Gastrocnemius medialis (tissue), 4 donors: Measurements from ENCODE around the gene ANKRD13B.

Experiments
- POLR2A ChIP-seq, 2 donors: fragments of 450-650 bp; IDR thresholded peaks; one replicate each; pipeline ENCODE4 v1.6.1; 2017; ENCODE audit warnings: antibody characterized with exemption in 2 of 2, mild to moderate bottlenecking in 2 of 2, moderate library complexity in 2 of 2
- TF ChIP-seq, protein P1 (sequence below), 5 experiments: fragments of 450-650 bp in 3 of 5; fragments of 200-600 bp in 2 of 5; sonication (generic) in 2 of 5; IDR thresholded peaks in 4 of 5; conservative IDR thresholded peaks in 1 of 5; 1 replicate in 4 of 5; 2 replicates in 1 of 5; pipeline ENCODE4 v1.5.1; 2016 to 2019; ENCODE audit warnings: antibody characterized with exemption in 5 of 5, mild to moderate bottlenecking in 3 of 5, moderate library complexity in 3 of 5

DNA sequence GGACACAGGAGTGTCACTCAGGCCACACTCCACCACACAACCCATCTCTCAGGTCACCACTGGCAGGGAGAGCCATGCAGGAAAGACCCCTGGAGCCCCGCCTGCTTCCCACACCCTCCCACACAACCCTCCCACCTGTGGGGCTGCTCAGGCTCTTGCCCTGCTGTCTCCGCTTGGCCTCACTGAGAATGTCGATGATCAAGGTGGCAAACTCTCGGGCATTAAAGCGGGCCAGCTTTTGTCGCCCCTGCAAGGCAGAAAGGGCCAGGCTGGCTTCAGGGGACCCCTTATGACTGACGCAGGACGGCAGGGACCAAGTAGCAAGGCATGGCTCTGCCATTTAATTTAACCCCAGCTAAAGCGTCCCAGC, 15.9 kb upstream of the ANKRD13B start:
- TF ChIP-seq, protein P1, sequence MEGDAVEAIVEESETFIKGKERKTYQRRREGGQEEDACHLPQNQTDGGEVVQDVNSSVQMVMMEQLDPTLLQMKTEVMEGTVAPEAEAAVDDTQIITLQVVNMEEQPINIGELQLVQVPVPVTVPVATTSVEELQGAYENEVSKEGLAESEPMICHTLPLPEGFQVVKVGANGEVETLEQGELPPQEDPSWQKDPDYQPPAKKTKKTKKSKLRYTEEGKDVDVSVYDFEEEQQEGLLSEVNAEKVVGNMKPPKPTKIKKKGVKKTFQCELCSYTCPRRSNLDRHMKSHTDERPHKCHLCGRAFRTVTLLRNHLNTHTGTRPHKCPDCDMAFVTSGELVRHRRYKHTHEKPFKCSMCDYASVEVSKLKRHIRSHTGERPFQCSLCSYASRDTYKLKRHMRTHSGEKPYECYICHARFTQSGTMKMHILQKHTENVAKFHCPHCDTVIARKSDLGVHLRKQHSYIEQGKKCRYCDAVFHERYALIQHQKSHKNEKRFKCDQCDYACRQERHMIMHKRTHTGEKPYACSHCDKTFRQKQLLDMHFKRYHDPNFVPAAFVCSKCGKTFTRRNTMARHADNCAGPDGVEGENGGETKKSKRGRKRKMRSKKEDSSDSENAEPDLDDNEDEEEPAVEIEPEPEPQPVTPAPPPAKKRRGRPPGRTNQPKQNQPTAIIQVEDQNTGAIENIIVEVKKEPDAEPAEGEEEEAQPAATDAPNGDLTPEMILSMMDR (IDR thresholded peaks at IDR 0.05 in 4 of 5, conservative IDR thresholded peaks at IDR 0.05 in 1 of 5) = no peak
- TF ChIP-seq POLR2A (IDR thresholded peaks at IDR 0.05) = no peak
